PC-9 (cell line): ENCODE measurements around the gene CAPN9. TPM values are rescaled to one million over a fixed set of nuclear protein-coding genes. Genes with fewer than 3 reads are reported as not detected.

Source experiments
- BruUV-seq: library from RNA; stranded (reverse); fragments of 400-500 nt; replicated peaks from 2 replicates; lab custom pipeline; 2021; lab: Mats Ljungman, UMichigan
- CTCF ChIA-PET: fragments of 300-600 bp; sonication (Branson Sonifier 250); formaldehyde crosslinking; loops from one replicate; lab custom pipeline; 2022; ENCODE audit warnings: antibody characterized with exemption; lab: Charles Lee
- POLR2A ChIA-PET: fragments of 300-600 bp; sonication (Branson Sonifier 250); formaldehyde crosslinking; loops from one replicate; lab custom pipeline; 2022; ENCODE audit warnings: antibody characterized with exemption; ENCODE audit not compliant: unreplicated experiment; lab: Charles Lee
- DNase-seq, 2 experiments: peaks; one replicate each; pipeline versions ENCODE4 v3.0.0 to v3.0.0-alpha.2; 2015 to 2022; ENCODE audit warnings: mixed read lengths in 1 of 2
- H2AFZ ChIP-seq: fragments of 200-600 bp; sonication (generic); 2 replicates; pipeline ENCODE4 v1.8.1; 2017; ENCODE audit warnings: antibody characterized with exemption
- H3F3A ChIP-seq: fragments of 200-600 bp; sonication (generic); 2 replicates; pipeline ENCODE4 v1.8.1; 2017; ENCODE audit warnings: antibody characterized with exemption, mild to moderate bottlenecking, low read depth; ENCODE audit not compliant: insufficient read depth
- H3K27ac ChIP-seq: fragments of 200-600 bp; sonication (generic); 2 replicates; pipeline ENCODE4 v1.6.1; 2016; ENCODE audit warnings: mixed run types
- H3K27me3 ChIP-seq: fragments of 200-600 bp; sonication (generic); 2 replicates; pipeline ENCODE4 v1.6.1; 2016; ENCODE audit warnings: low read depth, mixed run types; ENCODE audit not compliant: insufficient read depth
- H3K36me3 ChIP-seq: fragments of 200-600 bp; sonication (generic); 2 replicates; pipeline ENCODE4 v1.6.1; 2016; ENCODE audit warnings: low read depth, mixed run types
- H3K4me1 ChIP-seq: fragments of 200-600 bp; sonication (generic); replicated peaks from 2 replicates; pipeline ENCODE4 v1.6.1; 2016; ENCODE audit warnings: mixed run types; ENCODE audit not compliant: insufficient read depth
- H3K4me2 ChIP-seq: fragments of 200-600 bp; sonication (generic); 2 replicates; pipeline ENCODE4 v1.6.1; 2017; ENCODE audit warnings: mixed run types
- H3K4me3 ChIP-seq: fragments of 200-600 bp; sonication (generic); 2 replicates; pipeline ENCODE4 v1.6.1; 2016; ENCODE audit warnings: mixed run types
- H3K79me2 ChIP-seq: fragments of 200-600 bp; sonication (generic); 2 replicates; pipeline ENCODE4 v1.6.1; 2017; ENCODE audit warnings: low read depth, mixed run types
- H3K9me2 ChIP-seq: fragments of 200-600 bp; sonication (generic); 2 replicates; pipeline ENCODE4 v1.8.1; 2017; ENCODE audit warnings: mild to moderate bottlenecking; ENCODE audit not compliant: insufficient read depth
- H3K9me3 ChIP-seq: fragments of 200-600 bp; sonication (generic); 2 replicates; pipeline ENCODE4 v1.8.1; 2016; ENCODE audit warnings: low read depth; ENCODE audit not compliant: insufficient read depth
- H4K20me1 ChIP-seq: fragments of 200-600 bp; sonication (generic); 2 replicates; pipeline ENCODE4 v1.8.1; 2017; ENCODE audit not compliant: insufficient read depth
- EZH2 ChIP-seq: fragments of 200-600 bp; sonication (generic); IDR thresholded peaks from 2 replicates; pipeline ENCODE4 v1.8.0; 2017; ENCODE audit warnings: antibody characterized with exemption, low read depth
- intact Hi-C: fragments of 100-400 bp; cut with micrococcal nuclease; formaldehyde crosslinking; loops from one replicate; pipeline ENCODE4 v1.10.0; 2022; ENCODE audit not compliant: unreplicated experiment
- total RNA-seq: library from RNA; stranded (reverse); gene quantifications from 2 replicates; pipeline ENCODE4 v1.2.3, GENCODE V29; 2021
- TF ChIP-seq, protein P1 (sequence below): fragments of 200-600 bp; sonication (generic); conservative IDR thresholded peaks from 2 replicates; pipeline ENCODE4 v1.6.1; 2017; ENCODE audit warnings: mixed run types, antibody characterized with exemption, mild to moderate bottlenecking, moderate library complexity

Gene CAPN9
- total RNA-seq, 1 experiment from 2014 or later: not detected

- Histone ChIP-seq H3K36me3 (no peaks in the 10 kb centered on the region), H3K27me3 (no peaks in the 10 kb centered on the region), H3K4me3 (no peak overlapping the region), H3K4me2 (no peak overlapping the region), H3K27ac (no peak overlapping the region), H3K9me2 (no peaks in the 10 kb centered on the region), H4K20me1 (no peaks in the 10 kb centered on the region), H3F3A (peaks cover 19% of the 10 kb centered on the region), H3K4me1 (peaks cover 23% of the 10 kb centered on the region), H2AFZ (no peak overlapping the region), H3K9me3 (no peaks in the 10 kb centered on the region), H3K79me2 (no peaks in the 10 kb centered on the region)
- intact Hi-C loops: no loop called here
- TF ChIP-seq, protein P1, sequence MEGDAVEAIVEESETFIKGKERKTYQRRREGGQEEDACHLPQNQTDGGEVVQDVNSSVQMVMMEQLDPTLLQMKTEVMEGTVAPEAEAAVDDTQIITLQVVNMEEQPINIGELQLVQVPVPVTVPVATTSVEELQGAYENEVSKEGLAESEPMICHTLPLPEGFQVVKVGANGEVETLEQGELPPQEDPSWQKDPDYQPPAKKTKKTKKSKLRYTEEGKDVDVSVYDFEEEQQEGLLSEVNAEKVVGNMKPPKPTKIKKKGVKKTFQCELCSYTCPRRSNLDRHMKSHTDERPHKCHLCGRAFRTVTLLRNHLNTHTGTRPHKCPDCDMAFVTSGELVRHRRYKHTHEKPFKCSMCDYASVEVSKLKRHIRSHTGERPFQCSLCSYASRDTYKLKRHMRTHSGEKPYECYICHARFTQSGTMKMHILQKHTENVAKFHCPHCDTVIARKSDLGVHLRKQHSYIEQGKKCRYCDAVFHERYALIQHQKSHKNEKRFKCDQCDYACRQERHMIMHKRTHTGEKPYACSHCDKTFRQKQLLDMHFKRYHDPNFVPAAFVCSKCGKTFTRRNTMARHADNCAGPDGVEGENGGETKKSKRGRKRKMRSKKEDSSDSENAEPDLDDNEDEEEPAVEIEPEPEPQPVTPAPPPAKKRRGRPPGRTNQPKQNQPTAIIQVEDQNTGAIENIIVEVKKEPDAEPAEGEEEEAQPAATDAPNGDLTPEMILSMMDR: no peak
- TF ChIP-seq EZH2: no peak
- BruUV-seq: no TSS peak
- no peak for DNase-seq
- CTCF ChIA-PET: no interaction called here
- POLR2A ChIA-PET: no interaction called here
Measured at GRCh38 chr1:230820568-230820967, 73.4 kb downstream of the CAPN9 start.

GRCh38 chr1:230821346-230821745 lies 74.2 kb downstream of the CAPN9 start:
- Histone ChIP-seq H3K36me3 (no peaks in the 10 kb centered on the region), H4K20me1 (no peaks in the 10 kb centered on the region), H3K27me3 (no peaks in the 10 kb centered on the region), H3K4me2 (no peak overlapping the region), H2AFZ (no peak overlapping the region), H3K4me3 (no peak overlapping the region), H3K9me2 (no peaks in the 10 kb centered on the region), H3K79me2 (no peaks in the 10 kb centered on the region), H3K4me1 (peaks cover 31% of the 10 kb centered on the region), H3K9me3 (no peaks in the 10 kb centered on the region), H3F3A (peaks cover 27% of the 10 kb centered on the region), H3K27ac (no peak overlapping the region)
- intact Hi-C loops: no loop called here
- no peak for TF ChIP-seq EZH2
- TF ChIP-seq, protein P1: no peak
- DNase-seq: no peak
- POLR2A ChIA-PET: interaction anchor here (0.8 kb wide), 1 partner anchor 76 kb away, joined by 3 read pairs; no protein-coding TSS in a partner anchor
- BruUV-seq: no TSS peak
- CTCF ChIA-PET: no interaction called here

GRCh38 chr1:230822092-230822581 lies 74.9 kb downstream of the CAPN9 start:
- ChIA-PET CTCF (no interaction called here), POLR2A (no interaction called here)
- no peak overlapping the region for H3K27ac ChIP-seq
- H3K4me3 ChIP-seq: no peak overlapping the region
- no peaks in the 10 kb centered on the region for H3K36me3 ChIP-seq
- intact Hi-C loops: no loop called here
- H3K27me3 ChIP-seq: no peaks in the 10 kb centered on the region
- DNase-seq: no peak
- H3K9me2 ChIP-seq: no peaks in the 10 kb centered on the region
- no peaks in the 10 kb centered on the region for H3K79me2 ChIP-seq
- no TSS peak for BruUV-seq
- no peak overlapping the region for H2AFZ ChIP-seq
- H3F3A ChIP-seq: peaks cover 31% of the 10 kb centered on the region
- H3K4me2 ChIP-seq: no peak overlapping the region
- peaks cover 39% of the 10 kb centered on the region for H3K4me1 ChIP-seq
- H4K20me1 ChIP-seq: no peaks in the 10 kb centered on the region
- H3K9me3 ChIP-seq: no peaks in the 10 kb centered on the region
- TF ChIP-seq, protein P1: no peak
- no peak for TF ChIP-seq EZH2
